ENCODE data around the gene FSD1L.

The FSD1L gene

DNA sequence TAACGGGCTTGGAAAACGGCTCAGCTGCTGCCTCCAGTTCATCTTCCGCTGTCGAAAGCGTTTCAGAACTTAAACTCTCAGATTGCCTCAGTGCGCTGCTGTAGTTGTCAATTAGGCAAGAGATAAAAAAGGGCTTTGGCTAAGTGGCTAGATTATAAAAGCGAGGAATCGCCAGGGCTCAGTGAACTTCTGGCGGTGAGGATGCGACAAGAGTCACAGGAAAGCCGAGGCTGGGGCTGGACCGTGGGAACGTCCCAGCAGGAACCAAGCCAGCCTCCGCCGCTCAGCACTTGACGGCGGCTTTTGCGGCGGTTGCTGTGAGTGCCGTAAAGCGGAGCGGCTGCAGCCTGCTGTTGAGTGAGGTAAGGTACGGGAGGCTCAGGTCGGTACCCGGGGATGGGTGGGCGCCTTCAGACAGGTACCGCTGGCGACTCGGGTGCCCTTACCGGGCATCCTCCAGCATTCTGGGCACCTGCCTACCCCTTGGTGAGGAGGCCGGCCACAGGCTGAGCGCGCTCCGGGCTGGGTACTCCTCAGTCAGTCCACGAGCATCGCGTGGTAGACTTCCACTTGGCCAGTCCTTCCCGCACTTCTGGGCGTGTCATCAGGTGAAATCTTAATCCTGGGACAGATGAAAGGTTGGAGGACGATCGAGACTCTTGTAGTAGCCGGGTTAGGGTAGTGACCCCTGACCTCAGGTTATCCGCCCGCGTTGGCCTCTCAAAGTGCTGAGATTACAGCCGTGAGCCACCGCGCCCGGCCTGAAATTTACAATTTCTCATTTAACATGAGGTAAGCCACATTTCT, 110.2 kb downstream of the FSD1L start, which contains the start of gene FKTN (continued):
- TF ChIP-seq, protein P1, sequence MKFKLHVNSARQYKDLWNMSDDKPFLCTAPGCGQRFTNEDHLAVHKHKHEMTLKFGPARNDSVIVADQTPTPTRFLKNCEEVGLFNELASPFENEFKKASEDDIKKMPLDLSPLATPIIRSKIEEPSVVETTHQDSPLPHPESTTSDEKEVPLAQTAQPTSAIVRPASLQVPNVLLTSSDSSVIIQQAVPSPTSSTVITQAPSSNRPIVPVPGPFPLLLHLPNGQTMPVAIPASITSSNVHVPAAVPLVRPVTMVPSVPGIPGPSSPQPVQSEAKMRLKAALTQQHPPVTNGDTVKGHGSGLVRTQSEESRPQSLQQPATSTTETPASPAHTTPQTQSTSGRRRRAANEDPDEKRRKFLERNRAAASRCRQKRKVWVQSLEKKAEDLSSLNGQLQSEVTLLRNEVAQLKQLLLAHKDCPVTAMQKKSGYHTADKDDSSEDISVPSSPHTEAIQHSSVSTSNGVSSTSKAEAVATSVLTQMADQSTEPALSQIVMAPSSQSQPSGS (tag by site-specific recombination; IDR thresholded peaks at IDR 0.05; ENCODE audit: low read depth): no peak
- TF ChIP-seq BCL11B (tag by site-specific recombination; IDR thresholded peaks at IDR 0.05; ENCODE audit: low read depth) (no peak), OSR2 (tag by site-specific recombination; IDR thresholded peaks at IDR 0.05) (no peak), ZNF157 (tag by site-specific recombination; IDR thresholded peaks at IDR 0.05) (no peak), BCL11A (tag by site-specific recombination; IDR thresholded peaks at IDR 0.05; ENCODE audit: low read depth) (no peak), KLF10 (tag by site-specific recombination; IDR thresholded peaks at IDR 0.05) (no peak), KLF1 (tag by site-specific recombination; IDR thresholded peaks at IDR 0.05) (no peak), ZNF580 (tag by site-specific recombination; IDR thresholded peaks at IDR 0.05) (peak; percentile 31; the same call in 1 of the 2 replicates), INSM2 (tag by site-specific recombination; IDR thresholded peaks at IDR 0.05) (no peak), ZNF48 (tag by site-specific recombination; IDR thresholded peaks at IDR 0.05) (no peak), ZBTB8A (tag by site-specific recombination; IDR thresholded peaks at IDR 0.05) (peak; percentile 50; the same call in 1 of the 2 replicates), OVOL3 (tag by site-specific recombination; IDR thresholded peaks at IDR 0.05) (no peak), ZNF274 (IDR thresholded peaks at IDR 0.05; ENCODE audit: low read length) (no peak), ZNF274 (tag by site-specific recombination; IDR thresholded peaks at IDR 0.05; ENCODE audit: borderline replicate concordance) (no peak), ZNF510 (tag by site-specific recombination; IDR thresholded peaks at IDR 0.05; ENCODE audit: insufficient replicate concordance) (no peak), ZFP37 (tag by site-specific recombination; IDR thresholded peaks at IDR 0.05) (no peak), ZNF530 (tag by site-specific recombination; IDR thresholded peaks at IDR 0.05; ENCODE audit: low read depth) (no peak), ZNF473 (tag by site-specific recombination; IDR thresholded peaks at IDR 0.05) (no peak), KLF9 (tag by site-specific recombination; IDR thresholded peaks at IDR 0.05; ENCODE audit: low read depth) (peak; percentile 25; the same call in 1 of the 2 replicates), ZNF175 (tag by site-specific recombination; IDR thresholded peaks at IDR 0.05) (no peak), ZBTB17 (tag by site-specific recombination; IDR thresholded peaks at IDR 0.05) (peak; percentile 56), ZNF350 (tag by site-specific recombination; IDR thresholded peaks at IDR 0.05) (no peak), TCF7L2 (IDR thresholded peaks at IDR 0.05; ENCODE audit: borderline replicate concordance, low read depth, low read length) (no peak), ZNF311 (tag by site-specific recombination; IDR thresholded peaks at IDR 0.05; ENCODE audit: borderline replicate concordance) (no peak), ZNF335 (tag by site-specific recombination; conservative IDR thresholded peaks at IDR 0.05) (peak; percentile 49), ZNF623 (tag by site-specific recombination; IDR thresholded peaks at IDR 0.05) (no peak), ZNF558 (tag by site-specific recombination; IDR thresholded peaks at IDR 0.05) (no peak), GFI1B (tag by site-specific recombination; IDR thresholded peaks at IDR 0.05) (no peak), YY2 (tag by site-specific recombination; IDR thresholded peaks at IDR 0.05) (no peak), SALL2 (tag by site-specific recombination; IDR thresholded peaks at IDR 0.05; ENCODE audit: borderline replicate concordance) (no peak), ZNF626 (tag by site-specific recombination; IDR thresholded peaks at IDR 0.05) (no peak)
- TF ChIP-seq, protein P2, sequence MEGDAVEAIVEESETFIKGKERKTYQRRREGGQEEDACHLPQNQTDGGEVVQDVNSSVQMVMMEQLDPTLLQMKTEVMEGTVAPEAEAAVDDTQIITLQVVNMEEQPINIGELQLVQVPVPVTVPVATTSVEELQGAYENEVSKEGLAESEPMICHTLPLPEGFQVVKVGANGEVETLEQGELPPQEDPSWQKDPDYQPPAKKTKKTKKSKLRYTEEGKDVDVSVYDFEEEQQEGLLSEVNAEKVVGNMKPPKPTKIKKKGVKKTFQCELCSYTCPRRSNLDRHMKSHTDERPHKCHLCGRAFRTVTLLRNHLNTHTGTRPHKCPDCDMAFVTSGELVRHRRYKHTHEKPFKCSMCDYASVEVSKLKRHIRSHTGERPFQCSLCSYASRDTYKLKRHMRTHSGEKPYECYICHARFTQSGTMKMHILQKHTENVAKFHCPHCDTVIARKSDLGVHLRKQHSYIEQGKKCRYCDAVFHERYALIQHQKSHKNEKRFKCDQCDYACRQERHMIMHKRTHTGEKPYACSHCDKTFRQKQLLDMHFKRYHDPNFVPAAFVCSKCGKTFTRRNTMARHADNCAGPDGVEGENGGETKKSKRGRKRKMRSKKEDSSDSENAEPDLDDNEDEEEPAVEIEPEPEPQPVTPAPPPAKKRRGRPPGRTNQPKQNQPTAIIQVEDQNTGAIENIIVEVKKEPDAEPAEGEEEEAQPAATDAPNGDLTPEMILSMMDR (tag by site-specific recombination; IDR thresholded peaks at IDR 0.05): no peak
- TF ChIP-seq, protein P3, sequence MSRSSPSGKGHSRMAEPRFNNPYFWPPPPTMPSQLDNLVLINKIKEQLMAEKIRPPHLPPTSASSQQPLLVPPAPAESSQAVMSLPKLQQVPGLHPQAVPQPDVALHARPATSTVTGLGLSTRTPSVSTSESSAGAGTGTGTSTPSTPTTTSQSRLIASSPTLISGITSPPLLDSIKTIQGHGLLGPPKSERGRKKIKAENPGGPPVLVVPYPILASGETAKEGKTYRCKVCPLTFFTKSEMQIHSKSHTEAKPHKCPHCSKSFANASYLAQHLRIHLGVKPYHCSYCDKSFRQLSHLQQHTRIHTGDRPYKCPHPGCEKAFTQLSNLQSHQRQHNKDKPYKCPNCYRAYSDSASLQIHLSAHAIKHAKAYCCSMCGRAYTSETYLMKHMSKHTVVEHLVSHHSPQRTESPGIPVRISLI (tag by site-specific recombination; IDR thresholded peaks at IDR 0.05): no peak
- TF ChIP-seq, protein P4, sequence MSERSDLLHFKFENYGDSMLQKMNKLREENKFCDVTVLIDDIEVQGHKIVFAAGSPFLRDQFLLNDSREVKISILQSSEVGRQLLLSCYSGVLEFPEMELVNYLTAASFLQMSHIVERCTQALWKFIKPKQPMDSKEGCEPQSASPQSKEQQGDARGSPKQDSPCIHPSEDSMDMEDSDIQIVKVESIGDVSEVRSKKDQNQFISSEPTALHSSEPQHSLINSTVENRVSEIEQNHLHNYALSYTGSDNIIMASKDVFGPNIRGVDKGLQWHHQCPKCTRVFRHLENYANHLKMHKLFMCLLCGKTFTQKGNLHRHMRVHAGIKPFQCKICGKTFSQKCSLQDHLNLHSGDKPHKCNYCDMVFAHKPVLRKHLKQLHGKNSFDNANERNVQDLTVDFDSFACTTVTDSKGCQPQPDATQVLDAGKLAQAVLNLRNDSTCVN (tag by site-specific recombination; optimal IDR thresholded peaks at IDR 0.05): peak; percentile 34
